SK-N-DZ (cell line): ENCODE results near the gene ETV1.
"Not testable (repeated sequence)": the region's sequence is repeated elsewhere in the genome, so short reads cannot be mapped to it uniquely, and the experiment has no call there.

Experiments used
- DNase-seq: peaks from one replicate; pipeline ENCODE4 v3.0.0-alpha.2; 2015; ENCODE audit warnings: low spot score

ETV1 gene

GRCh38 chr7:13933091-13933490 is 56.4 kb downstream of the ETV1 start:
- no peak for DNase-seq

DNA sequence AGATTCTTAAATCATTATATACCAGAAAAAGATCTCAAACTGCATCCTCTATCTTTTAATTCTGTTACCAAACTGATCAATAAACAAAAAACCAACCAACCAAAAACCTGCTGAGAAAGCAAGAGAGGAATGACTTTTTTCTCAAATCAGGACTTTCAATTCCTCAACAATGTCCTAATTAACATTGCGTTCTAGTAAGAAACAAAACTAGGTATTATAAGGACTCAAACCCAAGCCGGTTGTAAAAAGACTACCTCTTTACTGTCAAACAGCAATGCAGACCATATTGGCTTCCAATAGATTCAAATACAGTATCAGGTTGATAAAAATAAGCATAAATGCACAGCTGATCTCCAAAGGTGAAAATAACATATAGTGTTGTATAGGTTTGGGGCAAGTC is 57.3 kb downstream of the ETV1 start:
- no peak for DNase-seq

DNA sequence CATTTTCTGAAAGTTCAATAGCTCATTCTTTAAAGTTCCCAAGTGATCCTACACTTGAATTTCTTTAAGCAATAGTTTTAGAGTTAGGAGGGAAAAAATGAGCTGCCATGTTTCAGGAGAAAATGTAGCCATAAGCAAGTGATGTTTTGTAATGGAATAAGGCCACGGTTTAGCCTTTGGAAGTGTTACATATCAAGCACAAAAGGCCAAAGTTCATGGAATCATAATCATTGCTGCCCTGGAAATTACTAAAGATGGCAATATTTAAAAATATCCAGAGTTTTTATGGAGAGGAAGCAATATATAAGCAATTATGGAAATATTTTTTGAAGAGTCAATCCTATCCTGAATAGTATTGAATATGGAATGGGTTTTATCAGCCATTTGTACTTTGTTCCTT is 68.4 kb downstream of the ETV1 start:
- DNase-seq = no peak

DNA sequence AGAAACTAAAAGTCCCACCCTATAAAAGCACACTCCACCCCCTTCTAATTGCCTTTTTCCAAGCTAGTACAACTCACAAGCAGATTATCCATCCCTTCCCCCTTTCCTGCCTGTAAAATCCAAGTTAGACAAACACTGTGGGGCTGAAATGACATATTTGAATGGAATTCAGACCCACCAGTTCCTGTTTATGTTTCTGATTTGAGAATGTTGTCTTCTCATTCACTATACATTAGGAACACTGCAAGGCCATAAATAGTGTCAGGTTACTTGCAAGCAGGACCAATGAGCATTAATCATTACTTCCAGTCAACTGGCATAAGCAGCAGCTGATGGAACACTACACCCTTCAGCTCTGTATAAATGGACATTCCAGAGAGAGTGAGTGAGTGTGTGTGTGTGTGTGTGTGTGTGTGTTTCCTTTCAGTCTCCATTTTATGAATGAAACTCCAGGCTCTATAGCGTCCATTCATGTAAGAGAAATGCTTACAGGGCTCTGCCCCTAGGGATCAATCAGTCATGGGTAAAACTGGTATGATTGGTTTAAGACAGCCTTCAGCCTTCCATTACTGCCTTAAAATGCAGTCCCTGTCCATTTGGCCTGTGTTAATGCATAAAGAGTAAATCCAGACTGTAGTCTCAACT is 69.3 kb downstream of the ETV1 start:
- peak; percentile 100 for DNase-seq

GRCh38 chr7:13918333-13918732 is 71.1 kb downstream of the ETV1 start:
- DNase-seq = not testable (repeated sequence)

- not testable (repeated sequence) for DNase-seq
Observed at GRCh38 chr7:13917103-13917502, 72.4 kb downstream of the ETV1 start.

GRCh38 chr7:13915891-13916290 is 73.6 kb downstream of the ETV1 start:
- no peak for DNase-seq

- peak; percentile 60 for DNase-seq
Observed at GRCh38 chr7:13912715-13913278, 76.7 kb downstream of the ETV1 start.

- no peak for DNase-seq
Observed at GRCh38 chr7:13911909-13912308, 77.6 kb downstream of the ETV1 start.

GRCh38 chr7:13910805-13911551 is 78.5 kb downstream of the ETV1 start:
- DNase-seq = no peak

DNA sequence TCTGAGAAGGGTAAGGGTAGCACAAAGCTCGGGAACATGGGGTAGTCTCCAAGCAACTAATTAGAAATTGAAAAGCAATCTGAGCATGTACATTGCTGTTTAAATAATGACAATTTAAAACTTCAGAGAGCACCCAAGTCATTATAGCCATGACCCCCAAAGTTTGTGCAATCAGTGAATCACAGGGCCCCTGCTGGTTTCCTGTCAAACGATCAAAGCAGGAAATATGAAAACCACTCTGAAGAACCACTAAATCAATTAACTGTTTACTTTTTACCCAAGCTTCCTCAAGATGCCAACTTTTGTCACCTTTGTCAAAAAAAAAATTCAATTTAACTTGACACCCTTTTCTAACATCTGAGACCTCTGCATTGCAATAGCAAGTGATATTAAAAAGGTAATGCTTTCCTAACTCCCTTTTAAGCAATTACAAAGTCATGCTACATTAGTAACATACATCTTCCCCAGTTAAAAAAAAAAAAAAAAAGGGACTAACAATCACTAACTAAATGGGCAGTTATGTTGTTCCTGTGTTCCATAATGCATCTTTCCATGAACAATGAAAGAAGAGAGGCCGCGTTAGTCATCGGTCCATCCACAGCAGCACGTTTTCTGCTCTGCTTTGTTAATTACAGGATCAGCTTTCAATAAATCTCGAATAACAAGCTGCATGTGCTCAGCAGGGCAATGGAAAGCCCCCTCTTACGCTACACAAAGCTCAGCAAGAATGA is 80.6 kb downstream of the ETV1 start:
- no peak for DNase-seq

- DNase-seq = no peak
Observed at GRCh38 chr7:13907831-13908230, 81.6 kb downstream of the ETV1 start.

DNA sequence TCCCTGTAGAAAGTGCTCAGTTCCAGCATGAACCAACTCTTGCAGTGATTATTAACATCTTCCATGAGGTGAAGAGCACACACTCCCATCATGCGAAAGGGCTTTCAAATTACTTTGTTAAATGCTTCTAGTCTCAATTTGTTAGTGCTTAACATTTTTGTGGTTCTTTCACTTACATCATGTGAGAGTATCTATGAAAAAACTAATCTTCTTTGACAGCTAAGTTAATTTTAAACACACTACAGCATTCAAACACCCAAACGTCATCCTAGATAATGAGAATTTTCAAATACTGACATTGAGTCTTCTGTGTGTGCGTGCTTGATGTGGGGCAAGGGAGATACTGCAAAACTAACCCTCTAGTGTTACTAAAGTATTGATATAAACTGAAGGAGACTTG is 84.8 kb downstream of the ETV1 start:
- no peak for DNase-seq

DNA sequence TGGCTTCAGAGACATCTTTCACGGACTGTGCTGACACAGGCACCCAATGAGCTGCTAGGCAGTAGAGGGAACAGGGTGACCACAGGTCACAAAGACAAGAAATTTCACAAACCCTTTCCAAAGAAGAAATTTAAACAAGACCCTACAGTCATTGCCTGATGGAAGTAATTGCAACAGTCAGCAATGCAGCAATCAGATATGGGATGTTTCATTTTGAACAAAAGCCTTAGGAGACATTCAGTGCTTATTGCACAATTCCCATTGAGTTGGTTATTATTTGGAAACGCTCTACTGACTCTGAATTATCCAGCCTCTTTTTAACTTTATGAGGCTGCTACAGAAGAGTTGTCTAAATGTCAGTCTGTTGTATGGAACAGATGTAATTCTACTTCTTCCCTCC is 85.5 kb downstream of the ETV1 start:
- no peak for DNase-seq

DNA sequence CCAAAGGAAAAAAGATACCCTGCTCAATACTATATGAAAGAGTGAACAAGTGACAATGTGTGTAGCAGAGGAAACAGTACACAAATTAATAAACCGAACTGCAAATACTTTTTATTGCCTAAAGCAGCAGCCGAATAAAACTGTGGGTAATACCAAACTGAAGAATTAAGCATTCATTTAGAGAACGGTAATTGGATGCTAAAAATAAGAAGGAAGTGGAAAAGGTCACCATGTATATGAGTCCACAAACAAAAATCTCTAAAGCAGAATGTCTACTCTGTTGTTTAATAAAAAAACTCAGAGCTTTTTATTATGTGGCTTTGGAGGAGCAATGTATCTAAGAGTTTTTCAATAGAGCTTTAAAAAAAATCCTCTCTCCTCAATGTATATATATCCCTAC is 87.9 kb downstream of the ETV1 start:
- no peak for DNase-seq

DNA sequence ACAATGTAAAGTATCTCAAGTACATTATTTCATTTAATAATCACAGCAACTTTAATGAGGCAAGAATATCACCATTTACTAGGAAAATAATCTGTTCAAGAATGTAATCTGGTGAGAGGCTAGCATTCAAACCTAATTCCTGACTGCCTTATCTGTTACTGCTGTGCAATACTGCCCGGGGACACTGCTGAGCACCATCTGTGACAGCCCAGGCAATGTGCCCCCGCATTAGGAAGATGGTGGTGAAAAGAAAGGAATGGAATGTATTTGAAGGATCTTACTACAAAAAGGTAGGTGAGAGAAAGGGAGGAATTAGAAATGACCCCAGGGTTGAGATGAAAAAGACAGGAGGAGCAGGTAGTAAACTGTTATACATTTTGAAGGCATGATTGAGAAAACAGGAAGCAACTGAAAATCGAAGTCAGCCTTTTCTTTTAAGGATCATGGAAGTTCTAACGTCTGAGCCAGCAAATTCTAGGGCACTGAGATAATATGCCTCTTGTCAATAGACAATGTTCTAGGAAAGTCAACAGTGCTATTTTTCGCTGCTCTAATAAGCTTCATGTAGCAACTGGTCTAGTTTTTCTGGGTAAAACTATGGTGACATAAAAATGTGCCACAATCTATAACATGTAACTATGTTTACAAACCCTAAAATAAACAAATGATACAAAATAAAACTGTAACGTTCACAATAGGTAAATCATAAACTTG is 90.4 kb downstream of the ETV1 start:
- DNase-seq = no peak

DNA sequence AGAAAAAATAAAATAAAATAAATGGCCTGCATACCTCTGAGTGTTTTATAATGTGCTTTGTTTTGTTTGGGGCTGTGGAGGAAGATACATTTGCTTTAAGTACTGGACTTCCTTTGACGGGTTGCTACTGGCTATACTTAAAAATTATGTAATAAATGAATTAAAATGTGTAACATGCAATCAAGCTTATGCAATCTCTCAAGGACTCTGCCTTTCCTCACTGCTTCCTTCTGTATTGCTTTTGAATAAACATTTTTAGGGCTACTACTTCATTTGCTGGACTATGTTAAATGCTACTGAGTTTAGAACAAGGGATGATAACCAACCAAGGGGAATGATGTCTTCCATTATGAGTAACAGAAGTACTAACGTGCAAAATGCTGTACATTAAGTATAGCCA is 91.6 kb downstream of the ETV1 start:
- no peak for DNase-seq

DNA sequence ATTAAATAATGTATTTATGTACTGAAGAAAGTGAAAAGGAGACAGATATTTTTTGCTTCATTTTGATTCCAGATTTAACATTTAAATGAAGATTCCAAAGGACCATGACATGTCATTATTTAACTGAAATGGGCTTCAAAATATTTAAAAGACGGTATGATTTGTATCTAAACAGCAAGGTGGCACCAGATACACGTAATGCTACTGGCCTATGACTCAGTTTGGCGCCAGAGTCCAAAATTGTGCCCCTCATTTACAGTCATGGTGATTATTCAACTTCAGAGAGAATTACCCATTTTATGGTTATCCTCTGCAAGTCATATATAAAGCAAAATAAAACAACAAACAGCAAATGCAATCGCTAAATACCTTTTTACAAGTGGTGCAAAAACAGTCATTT is 94.5 kb downstream of the ETV1 start:
- no peak for DNase-seq

DNA sequence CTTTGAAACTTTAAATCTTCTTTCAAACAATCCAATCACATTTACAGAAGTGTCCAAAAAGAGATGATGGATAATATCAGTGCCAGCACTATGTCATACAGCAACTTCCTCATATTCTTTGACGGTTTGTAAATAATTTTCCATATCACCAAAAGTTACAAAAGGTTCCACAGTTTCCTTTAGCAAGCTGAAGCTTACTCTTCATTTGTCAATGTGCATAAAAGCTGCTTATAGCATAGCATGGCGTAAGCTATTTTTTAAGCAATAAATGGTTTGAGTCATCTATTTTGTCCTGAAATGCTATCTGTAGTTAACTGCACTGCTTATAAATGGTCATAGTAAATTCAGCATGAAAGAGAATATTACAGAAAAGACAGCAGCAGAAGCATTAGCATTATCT is 95.1 kb downstream of the ETV1 start:
- DNase-seq = no peak

- peak; percentile 25 for DNase-seq
Observed at GRCh38 chr7:13890793-13891192, 98.7 kb downstream of the ETV1 start.

DNA sequence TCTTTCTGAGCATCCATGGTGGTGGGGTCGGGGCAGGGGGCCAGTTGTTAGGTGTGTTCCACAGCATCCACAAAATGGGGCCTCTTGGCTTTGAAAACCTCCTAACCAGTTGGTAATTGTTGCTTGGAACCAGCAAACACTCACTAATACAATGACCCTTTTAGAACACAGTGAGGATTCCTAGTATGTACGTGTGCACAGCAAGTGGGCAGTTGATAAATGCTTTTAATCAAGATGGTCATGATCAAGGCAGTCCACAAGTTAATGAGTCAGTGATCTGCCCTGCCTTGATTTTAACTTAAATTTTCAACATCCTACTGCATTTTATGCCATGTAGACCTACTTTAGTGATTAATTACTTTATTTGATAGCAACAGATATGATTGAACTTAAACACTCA is 103.1 kb downstream of the ETV1 start:
- DNase-seq = no peak

GRCh38 chr7:13882051-13882450 is 107.4 kb downstream of the ETV1 start:
- no peak for DNase-seq
